Osteoblast (primary cell): ENCODE results near the gene CTNND2. TPM values are rescaled to one million over a fixed set of nuclear protein-coding genes. Genes with fewer than 3 reads are reported as not detected.

Experiments used
- DNase-seq: peaks from one replicate; pipeline ENCODE4 v3.0.0; 2011; ENCODE audit warnings: low spot score, mixed read lengths; ENCODE audit not compliant: insufficient read length; ENCODE audit errors: missing footprints
- H2AFZ ChIP-seq: 2 replicates; pipeline ENCODE4 v1.6.0; 2011; ENCODE audit warnings: mild to moderate bottlenecking, low read length
- H3K27ac ChIP-seq: 2 replicates; pipeline ENCODE4 v1.5.1; 2011; ENCODE audit warnings: mild to moderate bottlenecking, low read depth, low read length, moderate library complexity
- H3K27me3 ChIP-seq: 2 replicates; pipeline ENCODE4 v1.6.0; 2012; ENCODE audit warnings: mild to moderate bottlenecking, control low read depth, inconsistent platforms, low read length, moderate library complexity; ENCODE audit not compliant: insufficient read depth
- H3K36me3 ChIP-seq: 2 replicates; pipeline ENCODE4 v1.5.1; 2011; ENCODE audit warnings: mild to moderate bottlenecking, low read length, control low read depth, moderate library complexity; ENCODE audit not compliant: insufficient read depth
- H3K4me1 ChIP-seq: 2 replicates; pipeline ENCODE4 v1.5.1; 2011; ENCODE audit warnings: mild to moderate bottlenecking, low read length, control low read depth, moderate library complexity; ENCODE audit not compliant: insufficient read depth
- H3K4me2 ChIP-seq: 2 replicates; pipeline ENCODE4 v1.6.0; 2011; ENCODE audit warnings: mild to moderate bottlenecking, low read length; ENCODE audit not compliant: insufficient read depth
- H3K4me3 ChIP-seq: fragments of 200-600 bp; sonication (generic); 3 replicates; pipeline ENCODE4 v1.5.1; 2012; ENCODE audit warnings: mild to moderate bottlenecking, low read length, inconsistent platforms; ENCODE audit not compliant: insufficient read depth
- H3K79me2 ChIP-seq: 2 replicates; pipeline ENCODE4 v1.6.0; 2012; ENCODE audit warnings: mild to moderate bottlenecking, low read length, control low read depth, inconsistent platforms; ENCODE audit not compliant: insufficient read depth
- H3K9me3 ChIP-seq: 2 replicates; pipeline ENCODE4 v1.5.1; 2011; ENCODE audit warnings: low read depth, low read length, control low read depth
- H4K20me1 ChIP-seq: 2 replicates; pipeline ENCODE4 v1.6.0; 2012; ENCODE audit warnings: mild to moderate bottlenecking, low read length, control low read depth; ENCODE audit not compliant: insufficient read depth
- CTCF ChIP-seq: IDR thresholded peaks from 2 replicates; pipeline ENCODE4 v1.5.1; 2011; ENCODE audit warnings: mild to moderate bottlenecking, low read depth, low read length, moderate library complexity; ENCODE audit errors: extremely low read depth
- total RNA-seq: library from RNA; depleted of rRNA; stranded (reverse); fragments of >200 nt; gene quantifications from 2 replicates; pipeline ENCODE4 v1.2.3, GENCODE V29; 2012

Gene CTNND2
- total RNA-seq, 1 donor: not detected

GRCh38 chr5:11064763-11065450 is 839.3 kb downstream of the CTNND2 start:
- Histone ChIP-seq H4K20me1 (no peaks in the 10 kb centered on the region), H3K4me3 (no peak overlapping the region), H3K4me1 (no peaks in the 10 kb centered on the region), H3K4me2 (no peak overlapping the region), H3K79me2 (no peaks in the 10 kb centered on the region), H3K36me3 (no peaks in the 10 kb centered on the region), H2AFZ (no peak overlapping the region), H3K27ac (no peak overlapping the region), H3K27me3 (no peaks in the 10 kb centered on the region), H3K9me3 (no peaks in the 10 kb centered on the region)
- TF ChIP-seq CTCF: no peak
- no peak for DNase-seq

DNA sequence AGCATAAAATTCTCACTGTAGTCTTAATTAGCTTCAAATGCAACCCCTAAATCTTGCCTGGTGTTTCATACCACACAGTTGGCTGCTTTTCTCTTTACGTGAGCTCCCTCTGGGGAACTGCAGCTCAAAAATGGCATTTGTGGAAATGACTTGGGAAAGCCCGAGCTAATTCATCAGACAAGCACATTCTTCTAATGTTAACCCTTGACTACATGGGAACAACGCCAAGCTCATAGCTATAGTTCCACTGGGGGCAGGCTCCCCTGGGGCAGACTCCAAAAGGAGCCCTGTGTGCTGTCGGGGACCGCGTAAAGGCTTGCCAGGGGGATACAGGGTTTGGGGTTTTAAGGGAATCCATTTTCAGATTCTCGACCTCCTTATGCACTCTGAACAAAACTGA is 841.8 kb downstream of the CTNND2 start:
- no peak overlapping the region for H3K4me2 ChIP-seq

GRCh38 chr5:11056560-11056959 is 847.7 kb downstream of the CTNND2 start:
- H3K4me3 ChIP-seq: no peak overlapping the region
- no peaks in the 10 kb centered on the region for H4K20me1 ChIP-seq
- no peaks in the 10 kb centered on the region for H3K9me3 ChIP-seq
- TF ChIP-seq CTCF: no peak
- H3K36me3 ChIP-seq: no peaks in the 10 kb centered on the region
- no peak overlapping the region for H2AFZ ChIP-seq
- peak; percentile 60 for DNase-seq
- no peak overlapping the region for H3K27ac ChIP-seq
- H3K27me3 ChIP-seq: no peaks in the 10 kb centered on the region
- H3K4me1 ChIP-seq: no peaks in the 10 kb centered on the region
- H3K79me2 ChIP-seq: no peaks in the 10 kb centered on the region
- H3K4me2 ChIP-seq: no peak overlapping the region

More for the DNA sequence above, 841.8 kb downstream of the CTNND2 start:
- Histone ChIP-seq H3K4me1 (no peaks in the 10 kb centered on the region), H3K27me3 (no peaks in the 10 kb centered on the region), H3K4me3 (no peak overlapping the region), H4K20me1 (no peaks in the 10 kb centered on the region), H3K9me3 (no peaks in the 10 kb centered on the region), H3K27ac (no peak overlapping the region), H3K36me3 (no peaks in the 10 kb centered on the region), H3K79me2 (no peaks in the 10 kb centered on the region), H2AFZ (no peak overlapping the region)
- no peak for DNase-seq
- no peak for TF ChIP-seq CTCF

GRCh38 chr5:11054014-11054413 is 850.2 kb downstream of the CTNND2 start:
- no peak for TF ChIP-seq CTCF
- no peaks in the 10 kb centered on the region for H3K79me2 ChIP-seq
- no peaks in the 10 kb centered on the region for H3K4me1 ChIP-seq
- H2AFZ ChIP-seq: no peak overlapping the region
- no peak overlapping the region for H3K4me3 ChIP-seq
- no peaks in the 10 kb centered on the region for H3K9me3 ChIP-seq
- H4K20me1 ChIP-seq: no peaks in the 10 kb centered on the region
- no peak overlapping the region for H3K4me2 ChIP-seq
- H3K36me3 ChIP-seq: no peaks in the 10 kb centered on the region
- H3K27ac ChIP-seq: no peak overlapping the region
- no peak for DNase-seq
- H3K27me3 ChIP-seq: no peaks in the 10 kb centered on the region
